HG03565 (cell line): Measurements from ENCODE around the gene NDUFAF8.

Source experiments
- ATAC-seq: cut with Tn5 transposase; IDR thresholded peaks from one replicate; pipeline ENCODE4 v1.9.1; 2021; ENCODE audit warnings: mild to moderate bottlenecking, moderate library complexity; ENCODE audit not compliant: unreplicated experiment

NDUFAF8 gene

GRCh38 chr17:81237591-81238489 lies 1.3 kb upstream of the NDUFAF8 start:
- ATAC-seq, result no peak

GRCh38 chr17:81238490-81238814 lies 666 bp upstream of the NDUFAF8 start:
- ATAC-seq, result no peak

GRCh38 chr17:81239714-81240555 lies 817 bp downstream of the NDUFAF8 start:
- ATAC-seq, result no peak

- no peak for ATAC-seq
Measured at GRCh38 chr17:81240761-81241160, 1.6 kb downstream of the NDUFAF8 start.

GRCh38 chr17:81241203-81241602 lies 2.1 kb downstream of the NDUFAF8 start:
- ATAC-seq, result no peak

GRCh38 chr17:81241648-81242420 lies 2.7 kb downstream of the NDUFAF8 start:
- no peak for ATAC-seq

GRCh38 chr17:81242421-81243332 lies 3.6 kb downstream of the NDUFAF8 start:
- ATAC-seq, result no peak

GRCh38 chr17:81243333-81243664 lies 4.2 kb downstream of the NDUFAF8 start:
- ATAC-seq, result no peak

- ATAC-seq, result no peak
Measured at GRCh38 chr17:81244358-81245023, 5.4 kb downstream of the NDUFAF8 start.

GRCh38 chr17:81245024-81245664 lies 6.0 kb downstream of the NDUFAF8 start:
- ATAC-seq, result peak; percentile 37

GRCh38 chr17:81245665-81246342 lies 6.7 kb downstream of the NDUFAF8 start:
- ATAC-seq, result no peak

- ATAC-seq, result no peak
Measured at GRCh38 chr17:81246343-81246670, 7.2 kb downstream of the NDUFAF8 start.

- no peak for ATAC-seq
Measured at GRCh38 chr17:81246679-81247338, 7.7 kb downstream of the NDUFAF8 start.

- no peak for ATAC-seq
Measured at GRCh38 chr17:81247339-81247990, 8.3 kb downstream of the NDUFAF8 start.

- no peak for ATAC-seq
Measured at GRCh38 chr17:81248649-81249048, 9.5 kb downstream of the NDUFAF8 start.

GRCh38 chr17:81249223-81250040 lies 10.3 kb downstream of the NDUFAF8 start:
- ATAC-seq, result no peak
